ENCODE data around the gene MBOAT7. TPM values are rescaled to one million over a fixed set of nuclear protein-coding genes. Genes with fewer than 3 reads are reported as not detected.
"Not testable (repeated sequence)": the region's sequence is repeated elsewhere in the genome, so short reads cannot be mapped to it uniquely, and the experiment has no call there.

Gene MBOAT7
- 100 to 1,000 TPM; 263 to 354 (median 313) TPM for total RNA-seq (2021; fragmentation: NEBNext Ultra II Directional; extraction: Animal tissue kit (Norgen Biotek cat#: 25700))
- long read RNA-seq, transcript MBOAT7-212 (2 exons, 3,039 nt): minor isoform, 18 of 199 reads
- long read RNA-seq, transcript MBOAT7-201 (8 exons, 2,529 nt): major isoform, 88 of 199 reads
- long read RNA-seq, transcript MBOAT7-206 (7 exons, 2,033 nt): minor isoform, 8 of 199 reads
- long read RNA-seq, partial matches to known transcripts: 35 of 199 reads
- long read RNA-seq, other reads (novel, unspliced or antisense): 48 of 199 reads

DNA sequence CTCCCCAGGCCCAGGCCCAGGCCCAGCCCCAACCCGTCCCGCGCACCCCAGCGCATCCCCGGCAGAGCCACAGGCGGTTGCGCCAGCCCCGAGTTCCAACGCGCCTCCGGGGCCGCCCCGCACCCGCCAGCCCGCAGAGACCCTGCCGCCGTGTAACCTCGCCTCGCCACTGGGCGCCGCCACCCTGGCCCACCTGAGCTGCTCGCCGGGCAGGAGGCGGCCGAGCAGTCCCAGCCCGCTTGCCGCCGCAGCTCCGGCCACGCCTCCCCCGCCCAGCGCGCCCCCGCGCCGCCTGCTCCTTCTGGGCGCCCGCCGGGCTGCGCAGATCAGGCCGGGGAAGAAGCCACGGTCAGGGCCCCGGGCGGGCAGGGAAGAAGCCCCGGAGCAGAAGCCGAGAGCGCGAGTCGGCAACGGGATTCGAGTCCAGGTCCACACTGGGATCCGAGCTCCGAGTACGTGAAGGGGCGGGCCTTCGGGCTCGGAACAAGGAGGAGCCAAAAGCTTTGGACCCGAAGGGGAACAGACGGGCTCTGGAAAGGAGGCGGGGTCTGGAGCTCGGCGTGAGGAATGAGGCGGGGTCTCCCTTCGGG is at the start of gene MBOAT7:
TSS of gene MBOAT7 (minus strand) at position 436 of the 590 bp plus-strand sequence. CDS start 1,072 bp downstream, outside the sequence.
- no peaks in the 10 kb centered on the region for H3K9me3 Mint-ChIP-seq
- peaks cover 37% of the 10 kb centered on the region for H3K4me1 Mint-ChIP-seq (ENCODE audit: low read depth)
- H3K27ac Mint-ChIP-seq: peak within 1 kb of the TSS; percentile 99
- no peak for DNase-seq
- peak; percentile 59 for TF ChIP-seq CTCF (IDR thresholded peaks at IDR 0.05)
- peaks cover 4% of the 10 kb centered on the region for H3K27me3 Mint-ChIP-seq (ENCODE audit: insufficient read depth)
- peaks cover 30% of the 10 kb centered on the region for H3K36me3 Mint-ChIP-seq (ENCODE audit: low read depth)
- H3K4me3 Mint-ChIP-seq: peak within 1 kb of the TSS; percentile 94

GRCh38 chr19:54233941-54234340 is 44.6 kb upstream of the MBOAT7 start:
- no peaks in the 10 kb centered on the region for H3K36me3 Mint-ChIP-seq (ENCODE audit: low read depth)
- DNase-seq: no peak
- peaks cover 10% of the 10 kb centered on the region; the same call in 1 of the 2 replicates for H3K4me1 Mint-ChIP-seq (ENCODE audit: low read depth)
- no peak overlapping the region for H3K4me3 Mint-ChIP-seq
- no peak overlapping the region for H3K27ac Mint-ChIP-seq
- no peak for TF ChIP-seq CTCF (IDR thresholded peaks at IDR 0.05)
- no peaks in the 10 kb centered on the region for H3K9me3 Mint-ChIP-seq
- H3K27me3 Mint-ChIP-seq (ENCODE audit: insufficient read depth): peaks cover 31% of the 10 kb centered on the region

DNA sequence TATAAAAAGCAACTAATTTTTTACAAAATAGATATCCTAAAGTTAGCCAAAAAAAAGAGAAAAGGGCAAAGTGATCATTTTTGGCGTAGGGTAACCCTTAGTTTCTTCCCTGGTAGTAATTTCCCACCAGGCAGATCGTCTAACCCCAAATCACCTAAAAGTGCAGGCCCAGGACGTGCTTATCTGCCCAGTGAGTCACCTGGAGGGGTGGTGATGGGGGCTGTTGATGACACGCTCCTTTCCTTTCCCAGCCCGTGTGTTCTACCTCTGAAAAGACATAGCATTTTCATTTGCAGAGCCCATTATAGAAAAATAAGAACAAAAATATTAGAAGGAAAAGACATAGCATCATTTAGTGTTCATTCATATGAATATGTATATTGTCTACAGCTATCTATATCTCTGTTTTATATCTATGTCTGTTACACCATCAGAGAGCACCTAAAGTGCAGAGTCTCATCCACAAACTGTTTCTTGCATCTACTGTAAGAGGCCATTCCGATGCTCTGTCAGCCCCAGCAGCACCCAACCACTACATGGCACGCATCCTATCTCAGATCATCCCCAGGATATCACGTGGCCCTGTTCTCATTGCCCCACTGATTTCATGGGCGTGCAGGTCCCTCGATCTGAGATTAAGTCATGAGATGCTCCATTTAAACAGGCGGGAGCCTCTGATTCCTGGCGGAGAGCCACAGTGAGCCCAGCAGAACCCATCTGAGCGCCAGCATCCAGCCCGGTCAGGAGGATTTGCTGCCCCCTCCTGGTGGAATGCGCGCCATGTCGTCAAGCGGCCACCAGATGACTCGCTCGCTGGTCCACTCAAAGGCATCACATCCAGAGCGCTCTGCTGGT is 41.9 kb upstream of the MBOAT7 start:
- Mint-ChIP-seq H3K27me3 (ENCODE audit: insufficient read depth) (peaks cover 32% of the 10 kb centered on the region), H3K4me3 (no peak overlapping the region), H3K9me3 (no peaks in the 10 kb centered on the region), H3K27ac (no peak overlapping the region), H3K4me1 (ENCODE audit: low read depth) (peaks cover 10% of the 10 kb centered on the region; the same call in 1 of the 2 replicates), H3K36me3 (ENCODE audit: low read depth) (no peaks in the 10 kb centered on the region)
- peak; percentile 64 for DNase-seq
- TF ChIP-seq CTCF (IDR thresholded peaks at IDR 0.05): peak; percentile 94

DNA sequence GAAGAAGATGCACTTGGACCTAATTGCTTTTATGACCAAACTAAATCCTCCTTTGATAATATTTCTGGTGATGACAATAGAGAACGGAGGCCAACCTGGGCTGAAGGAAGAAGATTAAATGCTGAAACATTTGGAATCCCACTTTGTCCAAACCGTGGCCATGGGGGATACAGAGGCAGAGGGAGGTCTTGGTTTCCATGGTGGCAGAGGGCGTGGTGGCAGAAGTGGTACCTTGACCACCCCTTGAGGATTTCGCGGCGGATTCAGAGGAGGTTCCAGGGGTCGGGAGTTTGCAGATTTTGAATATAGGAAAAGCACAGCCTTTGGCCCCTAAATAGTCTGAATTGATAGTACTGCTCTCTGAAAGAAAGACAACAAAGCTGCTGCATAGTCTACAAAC is 40.7 kb upstream of the MBOAT7 start:
- H3K27ac Mint-ChIP-seq: no peak overlapping the region
- no peaks in the 10 kb centered on the region for H3K9me3 Mint-ChIP-seq
- DNase-seq: no peak
- H3K27me3 Mint-ChIP-seq (ENCODE audit: insufficient read depth): peaks cover 28% of the 10 kb centered on the region
- H3K4me3 Mint-ChIP-seq: no peak overlapping the region
- no peaks in the 10 kb centered on the region for H3K36me3 Mint-ChIP-seq (ENCODE audit: low read depth)
- no peak for TF ChIP-seq CTCF (IDR thresholded peaks at IDR 0.05)
- H3K4me1 Mint-ChIP-seq (ENCODE audit: low read depth): peaks cover 10% of the 10 kb centered on the region; the same call in 1 of the 2 replicates

DNA sequence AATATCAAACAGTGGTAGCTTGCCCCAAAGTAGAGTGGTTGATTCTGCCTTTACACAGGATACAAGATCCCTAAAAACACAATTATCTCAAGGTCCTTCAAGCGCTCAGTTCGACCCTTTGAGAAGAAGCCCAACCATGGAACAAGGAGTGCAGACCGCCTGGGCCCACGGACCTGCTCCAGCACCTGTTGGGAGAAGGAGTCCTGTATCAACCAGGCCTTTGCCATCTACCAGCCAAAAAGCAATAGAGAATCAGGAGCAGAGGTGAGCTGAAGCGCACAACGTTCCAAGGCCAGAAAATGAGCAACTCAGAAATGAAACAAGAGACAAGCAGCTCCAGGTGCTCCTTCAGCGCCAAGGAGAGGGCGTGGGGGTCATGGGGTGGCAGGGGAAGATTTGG is 39.8 kb upstream of the MBOAT7 start:
- Mint-ChIP-seq H3K4me3 (no peak overlapping the region), H3K27ac (no peak overlapping the region), H3K36me3 (ENCODE audit: low read depth) (no peaks in the 10 kb centered on the region), H3K9me3 (no peaks in the 10 kb centered on the region), H3K27me3 (ENCODE audit: insufficient read depth) (peaks cover 30% of the 10 kb centered on the region), H3K4me1 (ENCODE audit: low read depth) (peaks cover 10% of the 10 kb centered on the region; the same call in 1 of the 2 replicates)
- no peak for DNase-seq
- no peak for TF ChIP-seq CTCF (IDR thresholded peaks at IDR 0.05)

GRCh38 chr19:54224619-54225018 is 35.2 kb upstream of the MBOAT7 start:
- not testable (repeated sequence) for H3K4me1 Mint-ChIP-seq (ENCODE audit: low read depth); H3K4me3 Mint-ChIP-seq; DNase-seq; H3K9me3 Mint-ChIP-seq; H3K27ac Mint-ChIP-seq; H3K36me3 Mint-ChIP-seq (ENCODE audit: low read depth)
- H3K27me3 Mint-ChIP-seq (ENCODE audit: insufficient read depth): peaks cover 28% of the 10 kb centered on the region

DNA sequence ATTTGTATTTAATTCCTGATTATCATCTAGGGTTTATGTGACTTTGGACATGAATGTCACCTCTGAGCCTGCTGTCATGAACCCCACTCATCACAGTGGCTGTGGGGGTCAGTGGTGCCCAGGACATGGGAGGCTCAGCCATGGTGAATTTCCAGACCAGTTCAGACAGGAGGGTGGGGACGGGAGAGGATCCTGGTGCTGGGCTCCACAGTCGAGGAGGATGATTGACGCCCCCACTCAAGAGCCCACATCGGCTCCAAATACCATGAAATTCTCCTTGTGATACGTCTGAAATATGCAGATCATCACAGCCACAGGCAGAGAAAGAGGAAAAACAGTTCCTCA is 34.5 kb upstream of the MBOAT7 start:
- not testable (repeated sequence) for H3K27ac Mint-ChIP-seq; H3K36me3 Mint-ChIP-seq (ENCODE audit: low read depth); DNase-seq; H3K4me3 Mint-ChIP-seq; H3K4me1 Mint-ChIP-seq (ENCODE audit: low read depth); H3K9me3 Mint-ChIP-seq
- peaks cover 26% of the 10 kb centered on the region for H3K27me3 Mint-ChIP-seq (ENCODE audit: insufficient read depth)

DNA sequence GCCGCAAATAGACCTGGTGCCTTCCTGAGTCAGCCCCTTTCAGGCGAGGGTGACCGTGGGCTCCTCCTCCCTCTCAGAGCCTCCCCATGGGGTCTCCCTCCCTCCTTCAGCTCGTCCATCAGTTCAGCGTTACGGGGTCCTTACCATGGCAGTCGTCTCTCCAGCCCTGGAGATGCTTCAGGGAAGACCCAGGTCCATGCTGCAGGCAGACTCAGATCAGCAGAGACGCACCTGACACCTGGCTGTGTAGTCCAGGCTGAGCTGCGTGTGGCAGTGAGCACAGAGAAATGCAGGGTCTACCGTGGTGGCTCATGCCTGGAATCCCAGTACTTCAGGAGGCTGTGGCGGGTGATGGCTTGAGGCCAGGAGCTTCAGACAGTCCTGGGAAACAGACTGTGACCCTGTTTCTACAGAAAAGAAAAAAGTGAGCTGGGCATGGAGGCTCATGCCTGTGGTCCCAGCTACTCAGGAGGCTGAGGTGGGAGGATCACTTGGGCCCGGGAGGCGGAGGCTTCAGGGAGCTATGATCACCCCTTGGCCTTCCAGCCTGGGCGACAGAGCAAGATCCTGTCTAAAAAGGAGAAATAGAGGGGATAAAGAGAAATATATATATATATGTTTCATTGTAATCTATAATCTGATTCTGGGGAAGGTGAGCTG is 34.0 kb upstream of the MBOAT7 start:
- H3K36me3 Mint-ChIP-seq (ENCODE audit: low read depth); H3K9me3 Mint-ChIP-seq; DNase-seq; H3K27ac Mint-ChIP-seq; H3K4me3 Mint-ChIP-seq; H3K4me1 Mint-ChIP-seq (ENCODE audit: low read depth): not testable (repeated sequence)
- H3K27me3 Mint-ChIP-seq (ENCODE audit: insufficient read depth): peaks cover 21% of the 10 kb centered on the region
